Stromal cell of bone marrow (primary cell): ENCODE data around the gene SLITRK3.
A peak's percentile ranks its signal among the peaks of the same experiment; 100 is the strongest.

Experiments
- DNase-seq: peaks from one replicate; pipeline ENCODE4 v3.0.0-alpha.2; 2012; ENCODE audit warnings: low read depth

SLITRK3 gene

GRCh38 chr3:165195640-165196576 lies at the start of gene SLITRK3:
Gene SLITRK3 (minus strand): TSS chr3:165196384. CDS start chr3:165190830, 5,554 bp downstream.
- no peak for DNase-seq

- no peak for DNase-seq
Observed at GRCh38 chr3:165243597-165243996, 47.4 kb upstream of the SLITRK3 start.

- DNase-seq, result no peak
Observed at GRCh38 chr3:165233501-165234195, 37.5 kb upstream of the SLITRK3 start.

- DNase-seq, result no peak
Observed at GRCh38 chr3:165225604-165226003, 29.4 kb upstream of the SLITRK3 start.

- no peak for DNase-seq
Observed at GRCh38 chr3:165217739-165218138, 21.6 kb upstream of the SLITRK3 start.

- DNase-seq, result no peak
Observed at GRCh38 chr3:165212580-165212979, 16.4 kb upstream of the SLITRK3 start.

- no peak for DNase-seq
Observed at GRCh38 chr3:165211721-165212120, 15.5 kb upstream of the SLITRK3 start.

- DNase-seq, result no peak
Observed at GRCh38 chr3:165210727-165211126, 14.5 kb upstream of the SLITRK3 start.

GRCh38 chr3:165210132-165210531 lies 13.9 kb upstream of the SLITRK3 start:
- DNase-seq, result no peak

- DNase-seq, result peak; percentile 66
Observed at GRCh38 chr3:165206454-165207266, 10.5 kb upstream of the SLITRK3 start.

- no peak for DNase-seq
Observed at GRCh38 chr3:165204445-165204844, 8.3 kb upstream of the SLITRK3 start.

GRCh38 chr3:165202995-165203394 lies 6.8 kb upstream of the SLITRK3 start:
- DNase-seq, result no peak

- no peak for DNase-seq
Observed at GRCh38 chr3:165201964-165202363, 5.8 kb upstream of the SLITRK3 start.

- DNase-seq, result no peak
Observed at GRCh38 chr3:165197481-165197800, 1.3 kb upstream of the SLITRK3 start.

- DNase-seq, result no peak
Observed at GRCh38 chr3:165196577-165197480, 645 bp upstream of the SLITRK3 start.

GRCh38 chr3:165195241-165195639 lies 944 bp downstream of the SLITRK3 start:
- DNase-seq, result no peak

GRCh38 chr3:165194511-165195240 lies 1.5 kb downstream of the SLITRK3 start:
- DNase-seq, result no peak

- DNase-seq, result no peak
Observed at GRCh38 chr3:165193366-165194254, 2.6 kb downstream of the SLITRK3 start.

- no peak for DNase-seq
Observed at GRCh38 chr3:165192610-165193192, 3.5 kb downstream of the SLITRK3 start.
